HepG2 (cell line): Measurements from ENCODE around the gene BIRC2. TPM values are rescaled to one million over a fixed set of nuclear protein-coding genes. Genes with fewer than 3 reads are reported as not detected.

ENCODE experiments used
- RBM39 ChIP-seq: fragments of 200-400 bp; formaldehyde crosslinking; IDR thresholded peaks from one replicate; pipeline ENCODE4 v1.6.1; 2018; ENCODE audit warnings: antibody characterized with exemption, mild to moderate bottlenecking, low read depth, low read length; ENCODE audit not compliant: poor library complexity, severe bottlenecking
- ZNF770 ChIP-seq: sonication (generic); formaldehyde crosslinking; IDR thresholded peaks from 2 replicates; pipeline ENCODE4 v1.5.0; 2020; ENCODE audit warnings: mild to moderate bottlenecking, missing genetic modification reagents
- ZNF883 ChIP-seq: sonication (generic); formaldehyde crosslinking; IDR thresholded peaks from 2 replicates; pipeline ENCODE4 v1.5.1; 2020; ENCODE audit warnings: mild to moderate bottlenecking, missing genetic modification reagents; ENCODE audit errors: not compliant biosample characterization
- ZSCAN25 ChIP-seq: sonication (generic); formaldehyde crosslinking; IDR thresholded peaks from 2 replicates; pipeline ENCODE4 v1.8.0; 2022; ENCODE audit warnings: mild to moderate bottlenecking, missing genetic modification reagents
- polyA plus RNA-seq, 8 experiments: library from polyadenylated mRNA; depleted of rRNA in 3 of 8; stranded (reverse) in 7 of 8; unstranded in 1 of 8; fragments of >200 nt; fragmentation: Illumina TruSeq in 4 of 8; extraction: Trizol in 4 of 8; gene quantifications; 2 replicates each; pipeline versions ENCODE4 v1.2.1 to v1.2.3, GENCODE V29; 2011 to 2016; ENCODE audit warnings: low read depth in 4 of 8, missing spikeins in 1 of 8, mixed read lengths in 1 of 8; ENCODE audit not compliant: insufficient read depth in 1 of 8
- total RNA-seq, 5 experiments: library from RNA; depleted of rRNA; stranded (reverse); fragments of >200 nt; fragmentation: Illumina TruSeq; extraction: Trizol; gene quantifications; 2 replicates each; pipeline ENCODE4 v1.2.3, GENCODE V29; 2016; ENCODE audit warnings: low read depth in 1 of 5
- TF ChIP-seq, protein P1 (sequence below), 2 experiments: sonication (generic) in 1 of 2; formaldehyde crosslinking in 1 of 2; IDR thresholded peaks; 2 replicates each; pipeline versions ENCODE4 v1.5.1 to v1.6.1; 2011 to 2020; ENCODE audit warnings: borderline replicate concordance in 1 of 2, low read depth in 1 of 2, low read length in 1 of 2, mild to moderate bottlenecking in 1 of 2, missing genetic modification reagents in 1 of 2, moderate library complexity in 1 of 2
- TF ChIP-seq, protein P2 (sequence below), 2 experiments: sonication (generic) in 1 of 2; formaldehyde crosslinking in 1 of 2; IDR thresholded peaks; 2 replicates each; pipeline versions ENCODE4 v1.4.0 to v1.6.1; 2018 to 2020; ENCODE audit warnings: missing genetic modification reagents in 2 of 2, borderline replicate concordance in 1 of 2, low read depth in 1 of 2, mild to moderate bottlenecking in 1 of 2, missing biosample characterization in 1 of 2

Gene BIRC2
- total and polyA plus RNA-seq, 2 of the 13 experiments (the other 11 are each of a cell fraction or from before 2014, with no cell fraction given) = 61.7 to 62.2 TPM

- TF ChIP-seq, protein P1, sequence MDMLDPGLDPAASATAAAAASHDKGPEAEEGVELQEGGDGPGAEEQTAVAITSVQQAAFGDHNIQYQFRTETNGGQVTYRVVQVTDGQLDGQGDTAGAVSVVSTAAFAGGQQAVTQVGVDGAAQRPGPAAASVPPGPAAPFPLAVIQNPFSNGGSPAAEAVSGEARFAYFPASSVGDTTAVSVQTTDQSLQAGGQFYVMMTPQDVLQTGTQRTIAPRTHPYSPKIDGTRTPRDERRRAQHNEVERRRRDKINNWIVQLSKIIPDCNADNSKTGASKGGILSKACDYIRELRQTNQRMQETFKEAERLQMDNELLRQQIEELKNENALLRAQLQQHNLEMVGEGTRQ (IDR thresholded peaks at IDR 0.05; ENCODE audit: low read depth, low read length) = no peak
- TF ChIP-seq, protein P1 (CRISPR knock-in tag; IDR thresholded peaks at IDR 0.05; ENCODE audit: borderline replicate concordance) = no peak
- TF ChIP-seq ZNF770 (peak; percentile 71), RBM39 (no peak), ZNF883 (CRISPR knock-in tag) (no peak), ZSCAN25 (CRISPR knock-in tag) (no peak)
- TF ChIP-seq, protein P2, sequence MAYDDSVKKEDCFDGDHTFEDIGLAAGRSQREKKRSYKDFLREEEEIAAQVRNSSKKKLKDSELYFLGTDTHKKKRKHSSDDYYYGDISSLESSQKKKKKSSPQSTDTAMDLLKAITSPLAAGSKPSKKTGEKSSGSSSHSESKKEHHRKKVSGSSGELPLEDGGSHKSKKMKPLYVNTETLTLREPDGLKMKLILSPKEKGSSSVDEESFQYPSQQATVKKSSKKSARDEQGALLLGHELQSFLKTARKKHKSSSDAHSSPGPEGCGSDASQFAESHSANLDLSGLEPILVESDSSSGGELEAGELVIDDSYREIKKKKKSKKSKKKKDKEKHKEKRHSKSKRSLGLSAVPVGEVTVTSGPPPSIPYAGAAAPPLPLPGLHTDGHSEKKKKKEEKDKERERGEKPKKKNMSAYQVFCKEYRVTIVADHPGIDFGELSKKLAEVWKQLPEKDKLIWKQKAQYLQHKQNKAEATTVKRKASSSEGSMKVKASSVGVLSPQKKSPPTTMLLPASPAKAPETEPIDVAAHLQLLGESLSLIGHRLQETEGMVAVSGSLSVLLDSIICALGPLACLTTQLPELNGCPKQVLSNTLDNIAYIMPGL (CRISPR knock-in tag; IDR thresholded peaks at IDR 0.05; ENCODE audit: borderline replicate concordance in 1 of 2, low read depth in 1 of 2) = 0 out of 4 replicates have a peak, but pooled peaks of 1 of the 2 experiments have one; percentile 14
Observed at GRCh38 chr11:102313238-102313940, 33.6 kb upstream of the BIRC2 start (continued).
